Stimulated activated CD8-positive, alpha-beta memory T cell treated with anti-CD3 and anti-CD28 coated beads, Interleukin-15, amount 100 ng/mL, for 4 hours (primary cell): ENCODE data around the gene MRGPRD.

Source experiments
- DNase-seq, 2 donors: peaks; one replicate each; pipeline ENCODE4 v3.0.0-alpha.2; 2020; ENCODE audit warnings: low read depth in 2 of 2

The MRGPRD gene

DNA sequence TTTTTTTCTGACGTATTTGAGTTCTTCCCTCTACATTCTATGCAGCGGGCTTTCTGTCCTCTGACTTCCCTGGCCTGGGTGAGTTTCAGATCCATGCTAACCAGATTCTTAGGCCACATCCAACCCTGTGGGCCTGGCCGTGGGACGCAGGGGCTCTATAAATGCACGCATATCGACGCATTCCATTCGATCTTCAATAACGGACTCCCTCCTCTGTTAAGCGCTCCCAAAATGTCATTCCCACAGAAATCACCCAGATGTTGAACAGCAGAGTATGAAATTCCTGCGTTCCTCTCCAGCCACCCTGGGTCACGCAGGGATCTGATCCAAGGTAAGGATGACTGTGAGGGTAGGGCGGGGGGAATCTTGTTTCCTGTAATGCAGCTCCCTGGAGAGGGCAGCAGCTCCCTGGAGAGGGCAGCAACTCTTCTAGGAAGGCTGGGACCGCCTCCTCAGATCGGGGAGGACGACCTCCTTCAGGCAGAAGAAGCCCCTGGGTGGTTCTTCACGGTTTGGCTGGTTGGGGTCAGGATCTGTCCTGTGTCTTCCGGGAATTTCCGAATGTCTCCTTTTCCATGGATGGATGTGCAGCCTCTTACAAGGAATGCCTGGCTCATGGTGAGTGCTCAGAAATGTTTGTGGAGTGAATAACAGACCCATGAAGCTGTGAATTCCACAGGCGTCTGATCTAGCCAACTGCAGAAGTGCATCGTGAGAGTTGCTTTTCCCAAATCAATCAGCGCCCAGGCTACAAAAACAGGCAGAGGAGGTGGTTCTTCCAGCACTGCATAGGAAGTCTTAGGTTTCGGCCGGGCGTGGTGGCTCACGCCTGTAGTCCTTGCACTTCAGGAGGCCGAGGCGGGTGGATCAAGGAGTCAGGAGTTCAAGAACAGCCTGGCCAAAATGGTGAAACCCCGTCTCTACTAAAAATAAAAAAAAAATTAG, 12.2 kb downstream of the MRGPRD start:
- DNase-seq: no peak

GRCh38 chr11:68966894-68967780, 13.6 kb downstream of the MRGPRD start:
- no peak for DNase-seq

DNA sequence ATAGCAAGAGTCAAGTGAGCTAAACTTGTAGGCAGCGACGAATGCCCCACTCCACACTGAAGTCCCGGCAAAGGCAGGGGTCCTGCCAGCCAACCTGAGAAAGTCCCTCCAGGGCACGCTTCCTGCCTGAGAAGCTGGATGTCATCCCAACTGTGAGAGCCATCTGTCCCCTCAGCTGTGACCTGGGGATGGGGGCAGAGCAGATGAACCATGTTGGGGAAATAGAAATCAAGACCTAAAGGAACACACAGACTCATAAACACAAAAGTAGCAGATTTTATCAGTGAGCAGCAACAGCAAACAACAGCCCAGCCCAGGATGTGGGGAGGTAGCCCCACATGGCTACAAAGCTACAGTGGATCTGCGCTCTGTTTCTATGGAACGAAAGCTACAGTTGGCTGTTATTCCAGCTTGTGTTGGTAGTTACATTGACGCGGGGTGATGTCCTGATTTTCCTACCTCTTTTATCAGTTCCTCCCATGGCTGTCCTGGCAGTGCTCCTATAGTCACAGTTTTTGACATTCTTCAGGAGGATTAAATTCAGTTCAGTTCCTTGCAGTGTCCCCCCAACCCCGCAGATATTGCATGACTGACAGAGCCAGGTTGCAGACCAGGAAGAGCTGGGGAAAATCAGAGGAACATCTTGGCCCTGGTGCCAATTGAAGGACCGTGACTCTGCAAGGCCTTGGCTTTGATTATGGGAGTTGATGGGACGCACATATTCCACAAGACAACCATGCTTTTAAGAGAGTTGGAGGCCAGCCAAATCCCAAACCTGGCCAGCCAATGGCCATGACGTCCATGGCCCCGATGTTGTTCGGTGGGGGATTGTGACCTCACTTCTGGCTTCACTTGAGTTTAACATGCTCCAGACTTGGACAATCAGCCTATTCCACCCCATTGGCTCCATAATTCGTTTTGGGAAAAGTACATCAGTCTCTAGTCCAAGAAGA, 14.6 kb downstream of the MRGPRD start:
- no peak for DNase-seq

GRCh38 chr11:68963779-68964178, 17.0 kb downstream of the MRGPRD start:
- no peak for DNase-seq

DNA sequence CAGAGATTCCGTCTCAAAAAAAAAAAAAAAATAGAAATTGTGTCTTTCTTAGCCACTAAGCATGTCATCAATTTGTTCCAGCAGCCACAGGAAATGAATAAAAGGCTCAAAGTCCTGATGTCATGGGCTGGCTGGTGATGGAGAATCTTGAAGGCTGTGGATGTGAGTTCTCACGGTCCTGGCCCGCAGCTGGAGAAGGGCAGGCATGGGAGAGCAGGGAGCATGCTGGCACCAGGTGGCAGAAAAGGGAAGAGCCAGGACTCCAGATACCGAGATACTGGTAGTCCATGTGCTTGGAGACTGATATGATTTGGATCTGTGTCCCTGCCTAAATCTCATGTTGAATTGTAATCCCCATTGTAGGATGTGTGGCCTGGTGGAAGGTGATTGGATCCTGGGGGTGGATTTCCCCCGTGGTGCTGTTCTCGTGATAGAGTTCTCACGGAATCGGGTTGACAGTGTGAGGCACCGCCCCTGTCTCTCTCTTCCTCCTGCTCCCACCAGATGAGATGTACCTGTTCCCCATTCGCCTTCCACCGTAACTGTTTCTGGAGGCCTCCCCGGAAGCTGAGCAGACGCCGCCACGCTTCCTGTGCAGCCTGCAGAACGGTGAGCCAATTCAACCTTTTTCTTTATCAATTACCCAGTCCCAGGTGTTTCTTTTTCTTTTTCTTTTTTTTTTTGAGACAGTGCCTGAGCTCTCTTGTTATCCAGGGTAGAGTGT, 18.1 kb downstream of the MRGPRD start:
- no peak for DNase-seq

DNA sequence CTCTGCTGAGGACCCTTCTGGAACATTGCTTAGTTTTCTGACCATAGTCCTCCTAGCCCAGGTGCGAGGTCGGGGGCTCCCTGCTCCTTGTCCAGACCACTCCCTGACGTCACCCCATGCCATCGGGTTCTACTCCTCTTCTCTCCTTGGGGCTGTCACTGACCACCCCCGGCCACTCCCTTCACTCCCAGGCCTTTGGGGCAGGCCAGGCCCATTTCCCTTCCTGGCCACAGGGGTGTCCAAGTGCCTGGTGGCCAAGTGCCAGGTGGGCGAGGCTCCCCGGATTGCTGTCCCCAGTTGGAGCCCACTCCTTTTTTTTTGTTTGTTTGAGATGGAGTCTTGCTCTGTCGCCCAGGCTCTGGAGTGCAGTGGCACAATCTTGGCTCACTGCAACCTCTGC, 19.5 kb downstream of the MRGPRD start:
- DNase-seq: no peak

DNA sequence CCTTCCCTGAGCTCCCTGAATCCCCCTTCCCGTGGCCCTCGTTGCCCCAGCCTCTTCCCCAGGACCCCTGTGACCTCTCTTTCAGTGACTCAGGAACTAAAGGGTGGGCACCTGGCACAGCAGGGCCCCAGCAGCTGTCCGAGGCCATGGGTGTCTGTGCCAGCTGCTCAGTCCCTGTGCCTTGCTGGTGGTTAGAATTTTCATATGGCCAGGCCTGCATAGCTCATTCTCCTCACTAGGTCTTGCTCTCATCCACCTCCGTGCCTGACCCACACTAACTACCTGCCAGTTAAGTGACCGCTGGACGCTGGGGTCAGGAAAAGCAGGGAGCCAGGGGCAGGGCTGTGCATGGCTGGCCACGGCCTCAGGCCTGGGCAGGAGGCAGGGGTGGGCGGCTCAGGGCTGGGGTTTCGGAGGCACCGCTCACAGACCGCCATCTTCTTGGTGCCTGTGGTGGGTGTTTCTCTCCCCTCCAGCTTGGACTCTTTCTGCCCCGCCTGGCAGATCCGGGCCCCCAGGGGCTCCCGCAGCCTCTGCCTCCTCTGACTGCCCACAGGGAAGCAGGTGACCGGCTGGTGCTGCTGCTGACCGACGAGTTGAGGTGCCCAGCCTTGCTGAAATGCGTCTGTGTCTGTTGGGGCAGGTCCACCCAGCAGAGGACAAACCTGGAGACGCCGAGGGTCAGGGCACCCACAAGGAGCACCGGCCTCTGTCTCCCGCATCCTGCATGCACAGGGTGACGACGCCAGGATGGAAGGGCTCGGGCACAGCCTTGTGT, 20.3 kb downstream of the MRGPRD start:
- DNase-seq: no peak

DNA sequence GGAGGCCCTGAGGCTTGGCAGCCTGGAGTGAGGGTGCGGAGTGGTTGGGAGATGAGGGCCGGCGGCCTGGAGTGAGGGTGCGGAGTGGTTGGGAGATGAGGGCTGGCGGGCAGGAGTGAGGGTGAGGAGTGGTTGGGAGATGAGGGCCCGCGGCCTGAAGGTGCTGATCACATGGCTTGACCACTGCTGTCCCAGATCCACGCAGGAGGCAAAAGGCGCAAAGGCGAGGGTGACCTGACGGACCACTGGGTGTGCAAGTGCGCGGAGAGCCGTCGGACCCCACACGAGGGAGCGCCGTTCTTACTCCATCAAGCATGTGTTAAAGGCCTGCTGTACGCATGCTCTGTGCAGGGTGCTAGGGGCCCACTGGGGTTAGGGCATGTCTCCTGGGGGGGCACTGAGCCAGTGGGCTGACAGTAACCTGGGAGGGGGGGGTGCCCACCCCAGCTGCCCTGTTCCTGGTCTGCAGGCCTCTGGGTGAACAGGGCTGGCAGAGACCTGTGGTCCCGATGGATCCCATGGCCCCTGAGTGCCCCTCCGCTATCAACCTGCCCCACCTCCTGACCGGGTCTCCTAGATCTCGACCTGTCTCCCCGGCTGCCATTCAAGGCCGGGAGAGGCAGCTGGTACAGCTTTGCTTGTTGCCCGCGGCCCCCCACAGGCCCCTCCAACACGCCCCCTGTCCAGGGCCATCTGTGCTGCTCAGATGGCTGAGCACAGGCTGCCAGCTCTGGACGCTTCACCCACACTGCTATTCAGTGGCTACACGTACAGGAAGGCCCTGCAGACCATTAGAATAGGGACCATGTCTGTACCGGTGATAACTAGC, 21.1 kb downstream of the MRGPRD start:
- DNase-seq: no peak

DNA sequence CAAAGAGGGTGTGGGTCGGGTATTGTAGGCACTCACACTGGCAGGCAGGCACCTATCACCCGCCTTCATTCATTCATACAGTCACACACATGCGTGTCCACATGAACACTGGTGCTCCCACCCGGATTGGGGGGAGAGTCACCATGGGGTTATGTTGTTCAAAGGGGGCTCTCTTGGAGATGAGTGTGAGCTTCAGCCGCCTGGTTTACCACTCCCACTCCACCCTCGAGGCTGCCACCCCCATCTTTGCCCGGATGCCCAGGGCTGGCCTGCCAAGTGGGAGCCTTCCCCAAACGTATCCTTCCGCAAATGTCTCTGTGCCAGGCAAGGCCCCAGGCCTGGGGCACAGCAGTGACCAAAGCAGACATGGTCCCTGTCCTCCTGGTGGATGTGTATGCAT, 22.6 kb downstream of the MRGPRD start:
- no peak for DNase-seq

DNA sequence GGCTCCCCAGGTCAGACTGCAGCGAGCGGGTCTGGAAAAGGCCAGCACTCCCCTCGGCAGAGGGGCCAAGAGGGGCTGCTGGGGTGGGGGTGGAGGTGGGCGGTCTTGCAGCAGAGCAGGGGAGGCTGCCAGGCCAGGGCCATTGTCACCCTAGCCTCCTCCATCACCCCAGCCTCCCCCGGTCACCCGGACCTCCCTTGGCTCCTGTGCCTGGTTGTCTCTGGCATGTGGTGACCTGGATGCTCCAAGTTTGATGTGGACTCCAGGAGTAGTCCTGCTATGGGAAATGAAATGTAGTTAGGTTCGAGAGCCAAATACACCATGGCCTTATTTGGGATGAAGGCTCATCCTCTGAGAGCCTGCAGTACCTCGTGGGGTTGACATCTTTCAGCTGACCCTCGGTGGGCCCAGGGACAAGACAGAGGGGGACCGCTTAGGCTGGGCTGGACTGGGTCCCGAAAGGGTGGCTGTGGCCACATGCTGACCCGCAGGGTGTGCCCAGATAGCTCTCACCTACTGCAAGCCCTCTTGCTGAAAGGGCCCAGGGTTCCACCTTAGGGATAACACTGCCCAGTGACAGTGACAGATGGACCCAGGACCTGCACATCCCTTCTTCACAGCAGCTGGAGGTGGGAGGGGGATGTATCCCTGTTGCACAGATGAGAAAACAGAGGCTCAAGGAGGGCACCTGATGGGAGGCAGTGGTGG, 24.1 kb downstream of the MRGPRD start:
- DNase-seq: no peak

DNA sequence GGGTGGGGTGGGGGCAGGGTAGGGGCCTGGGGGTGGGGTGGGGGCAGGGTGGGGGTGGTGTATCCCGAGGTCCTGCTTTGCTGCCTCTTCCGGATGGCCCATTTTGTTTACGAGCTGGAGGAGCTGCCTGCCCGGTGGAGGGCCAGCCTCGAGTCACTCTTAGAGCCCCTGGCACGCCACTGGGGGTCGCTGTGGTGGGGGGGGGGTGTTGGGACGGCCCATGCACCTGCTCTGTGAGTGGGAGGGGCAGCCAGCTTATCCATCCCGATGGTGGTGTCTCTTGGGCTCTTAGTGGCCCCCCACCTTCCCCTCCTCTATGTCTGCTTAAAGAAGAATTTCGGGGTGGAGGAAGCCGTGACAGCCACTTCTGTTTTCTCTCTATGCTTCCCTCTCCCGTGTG, 24.6 kb downstream of the MRGPRD start:
- no peak for DNase-seq

- no peak for DNase-seq
These were observed 25.2 kb downstream of the MRGPRD start for GRCh38 chr11:68955607-68955958.

GRCh38 chr11:68954836-68955606, 25.8 kb downstream of the MRGPRD start:
- DNase-seq: no peak

DNA sequence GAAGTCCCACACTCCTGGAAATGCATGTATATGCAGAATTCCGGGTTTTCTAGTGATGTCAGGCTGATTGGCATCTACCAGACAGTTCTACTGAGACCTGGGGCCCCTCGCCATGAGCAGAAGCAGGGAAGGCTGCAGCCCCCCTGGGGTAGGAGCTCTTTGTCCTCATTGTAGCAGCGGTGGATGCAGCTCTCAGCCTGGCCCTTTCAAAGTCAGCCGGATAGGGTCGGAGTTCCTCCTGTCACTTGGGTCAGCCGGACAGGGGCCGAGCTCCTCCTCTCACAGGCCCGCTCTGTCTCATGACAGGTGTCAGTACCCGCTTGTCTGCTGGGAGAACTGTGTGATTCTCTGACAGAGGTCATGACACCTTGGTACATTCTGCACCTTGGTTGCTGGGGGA, 30.0 kb downstream of the MRGPRD start:
- no peak for DNase-seq

GRCh38 chr11:68950270-68950669, 30.5 kb downstream of the MRGPRD start:
- no peak for DNase-seq

- no peak for DNase-seq
These were observed 31.9 kb downstream of the MRGPRD start for GRCh38 chr11:68948935-68949334.

- DNase-seq: no peak
These were observed 32.3 kb downstream of the MRGPRD start for GRCh38 chr11:68948496-68948895.

GRCh38 chr11:68947151-68947550, 33.6 kb downstream of the MRGPRD start:
- no peak for DNase-seq
